Stimulated activated CD8-positive, alpha-beta memory T cell treated with anti-CD3 and anti-CD28 coated beads, Interleukin-4, amount 100 ng/mL, for 1 hour (primary cell): ENCODE results near the gene CDC42EP5.

Experiments
- DNase-seq, 2 donors: peaks; one replicate each; pipeline ENCODE4 v3.0.0-alpha.2; 2020; ENCODE audit warnings: low read depth in 2 of 2, low spot score in 1 of 2

CDC42EP5 gene

DNA sequence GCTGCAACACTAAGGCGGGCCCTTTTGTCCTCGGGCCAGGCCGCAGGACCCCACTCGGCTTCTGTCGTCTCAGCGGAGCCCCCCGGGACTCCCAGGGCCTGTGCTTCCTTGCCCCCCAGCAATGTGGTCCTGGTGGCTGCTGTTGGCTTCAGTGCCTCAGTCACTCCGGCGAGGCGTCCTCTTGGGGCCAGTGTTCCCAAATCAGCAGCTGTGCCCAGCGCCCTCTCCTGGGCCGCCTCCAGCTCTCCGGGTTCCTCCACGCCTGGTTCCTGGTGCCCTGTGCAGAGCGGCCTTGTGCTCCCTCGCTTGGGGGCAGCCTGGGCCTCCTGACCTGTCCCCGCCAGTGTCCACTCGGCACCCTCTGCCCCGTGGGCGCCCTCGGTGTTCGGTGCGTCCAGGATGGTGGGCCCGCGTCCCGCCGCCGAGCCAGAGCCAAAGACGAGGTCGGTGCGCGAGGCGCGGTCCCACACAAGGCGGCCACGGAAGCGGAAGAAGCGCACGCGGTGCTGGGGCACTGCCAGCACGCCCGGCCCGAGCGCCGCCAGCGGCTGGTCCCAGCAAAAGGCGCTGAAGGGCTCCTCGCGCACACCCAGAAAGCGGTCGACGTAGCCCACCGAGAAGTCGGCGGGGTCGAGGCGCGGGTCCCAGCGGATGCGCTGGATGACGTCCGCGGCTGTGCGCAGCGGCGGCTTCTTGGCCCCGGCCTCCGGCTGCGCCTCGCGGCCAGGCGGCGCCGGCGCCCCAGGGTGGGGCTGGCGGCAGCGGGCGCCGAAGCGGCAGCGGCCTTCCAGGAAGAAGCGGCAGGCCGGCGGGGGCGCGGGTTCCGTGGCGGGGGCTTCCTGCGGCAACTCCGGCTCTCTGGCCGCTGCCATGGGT, 10.2 kb downstream of the CDC42EP5 start:
- peak; percentile 31 to 32 for DNase-seq

GRCh38 chr19:54462047-54462654, 10.9 kb downstream of the CDC42EP5 start:
- DNase-seq = no peak

GRCh38 chr19:54461613-54462012, 11.5 kb downstream of the CDC42EP5 start:
- no peak for DNase-seq

DNA sequence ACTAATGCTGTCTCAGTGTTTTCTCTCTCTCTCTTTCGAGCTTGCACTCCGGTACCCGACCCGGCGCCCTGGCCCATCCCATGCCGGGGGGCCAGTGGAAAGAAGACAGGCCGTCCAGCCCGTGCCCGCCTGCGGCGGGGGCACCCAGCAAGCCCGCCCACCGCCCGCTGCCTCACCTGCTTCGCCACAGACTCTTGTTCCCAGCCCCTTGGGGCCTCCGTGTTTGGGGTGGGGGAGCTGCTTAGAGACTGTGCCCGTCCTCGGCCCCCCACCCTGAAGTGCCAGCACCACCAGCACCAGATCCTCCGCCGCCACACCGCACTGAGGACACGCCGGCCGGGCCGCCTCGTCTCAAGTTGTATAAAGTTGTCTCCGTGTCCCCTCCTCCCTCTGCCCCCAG, 11.9 kb downstream of the CDC42EP5 start:
- no peak for DNase-seq

- DNase-seq = no peak
These were observed 12.7 kb downstream of the CDC42EP5 start for GRCh38 chr19:54460230-54461005.

GRCh38 chr19:54459282-54460229, 13.5 kb downstream of the CDC42EP5 start:
- DNase-seq = no peak

DNA sequence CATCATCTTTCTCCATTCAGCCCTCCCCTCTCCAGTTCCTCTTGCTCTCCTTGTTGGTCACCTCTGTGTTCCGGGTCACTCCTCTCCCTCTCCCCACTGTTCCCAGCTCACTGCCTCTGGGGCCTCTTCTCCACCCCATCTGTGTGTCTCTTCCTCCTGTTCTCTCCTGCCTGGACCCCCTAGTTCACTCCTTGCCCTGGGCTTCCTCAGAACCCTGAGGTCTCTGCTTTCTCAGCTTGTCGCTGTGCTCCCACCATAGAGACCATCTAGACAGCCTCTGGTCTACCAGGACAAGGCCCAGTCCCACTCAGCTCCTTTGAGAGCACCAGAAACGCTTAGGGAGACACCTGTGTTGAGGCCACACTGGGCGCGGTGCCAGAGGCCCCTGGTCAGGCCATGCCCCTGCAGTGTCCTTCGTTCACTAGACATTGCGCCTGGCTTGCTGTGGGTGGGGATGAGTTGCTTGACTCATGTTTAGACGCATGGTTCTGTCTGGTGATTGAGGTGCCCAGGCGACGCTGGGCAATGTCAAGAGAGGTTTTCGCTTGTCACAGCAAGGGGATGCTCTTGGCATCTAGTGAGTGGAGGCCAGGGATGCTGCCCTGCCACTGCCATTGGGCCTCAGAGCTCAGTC, 14.3 kb downstream of the CDC42EP5 start:
- DNase-seq = no peak

DNA sequence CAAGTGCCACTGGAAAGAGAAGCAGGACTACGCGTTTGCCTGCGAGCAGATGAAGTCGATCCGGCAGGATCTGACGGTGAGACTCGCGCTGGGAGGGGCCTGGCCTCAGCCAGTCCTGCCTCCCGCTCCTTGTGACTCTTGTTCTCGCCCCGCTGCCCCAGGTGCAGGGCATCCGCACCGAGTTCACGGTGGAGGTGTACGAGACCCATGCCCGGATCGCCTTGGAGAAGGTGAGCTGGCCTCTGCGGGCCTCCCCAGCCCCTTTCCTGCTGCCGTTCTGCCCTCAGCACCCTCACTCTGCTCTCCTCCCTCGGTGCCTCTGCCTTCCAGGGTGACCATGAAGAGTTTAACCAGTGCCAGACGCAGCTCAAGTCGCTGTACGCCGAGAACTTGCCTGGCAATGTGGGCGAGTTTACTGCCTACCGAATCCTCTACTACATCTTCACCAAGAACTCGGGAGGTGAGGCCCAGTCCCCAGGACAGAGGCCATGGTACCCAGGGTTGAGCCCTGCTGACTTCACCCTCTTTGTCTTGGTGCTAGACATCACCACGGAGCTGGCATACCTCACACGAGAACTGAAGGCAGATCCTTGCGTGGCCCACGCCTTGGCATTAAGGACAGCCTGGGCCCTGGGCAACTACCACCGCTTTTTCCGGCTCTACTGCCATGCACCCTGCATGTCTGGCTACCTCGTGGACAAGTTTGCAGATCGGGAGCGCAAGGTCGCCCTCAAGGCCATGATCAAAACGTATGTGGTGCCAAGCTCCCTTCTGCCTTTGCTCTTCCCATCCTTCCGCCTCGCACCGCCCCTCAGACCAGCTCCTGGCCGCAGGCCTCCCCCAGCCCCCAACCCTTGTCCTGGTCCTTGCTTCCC, 15.1 kb downstream of the CDC42EP5 start:
- no peak for DNase-seq

- no peak for DNase-seq
These were observed 16.4 kb downstream of the CDC42EP5 start for GRCh38 chr19:54456423-54457373.

GRCh38 chr19:54455786-54456422, 17.2 kb downstream of the CDC42EP5 start:
- no peak for DNase-seq

DNA sequence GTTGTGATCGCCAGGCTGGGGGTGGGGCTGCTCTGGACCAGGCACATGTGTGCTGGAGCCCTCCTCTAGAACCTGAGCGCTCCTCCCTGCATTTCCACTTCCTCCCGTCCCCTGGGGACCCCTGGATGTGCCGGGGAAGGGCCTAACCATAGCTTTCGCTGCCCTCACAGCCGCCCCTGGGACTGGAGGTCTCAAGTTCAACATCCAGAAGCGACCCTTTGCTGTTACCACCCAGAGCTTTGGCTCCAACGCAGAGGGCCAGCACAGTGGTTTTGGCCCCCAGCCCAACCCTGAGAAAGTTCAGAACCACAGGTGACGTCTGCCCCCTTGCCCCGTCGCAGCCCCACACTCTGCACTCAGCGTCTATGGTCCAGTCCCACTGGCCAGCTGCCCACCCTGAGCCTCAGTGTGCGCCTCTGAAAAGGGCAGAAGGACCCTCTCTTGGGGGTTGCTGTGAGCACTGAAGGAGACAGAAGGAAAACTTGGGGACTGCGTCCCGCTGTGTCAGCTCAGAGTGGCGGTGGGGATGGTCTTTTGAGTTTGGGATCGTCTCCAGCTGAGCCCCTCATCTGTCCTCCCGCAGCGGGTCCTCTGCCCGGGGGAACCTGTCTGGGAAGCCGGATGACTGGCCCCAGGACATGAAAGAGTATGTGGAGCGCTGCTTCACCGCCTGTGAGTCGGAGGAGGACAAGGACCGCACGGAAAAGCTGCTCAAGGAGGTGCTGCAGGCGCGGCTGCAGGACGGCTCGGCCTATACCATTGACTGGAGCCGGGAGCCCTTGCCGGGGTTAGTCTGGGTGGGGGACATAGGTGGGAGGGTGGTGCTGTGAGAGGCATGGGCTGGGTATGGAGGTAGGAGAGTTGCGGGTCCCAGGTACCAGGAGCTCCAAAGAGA, 18.1 kb downstream of the CDC42EP5 start:
- no peak for DNase-seq

- DNase-seq = no peak
These were observed 18.9 kb downstream of the CDC42EP5 start for GRCh38 chr19:54453921-54454780.

DNA sequence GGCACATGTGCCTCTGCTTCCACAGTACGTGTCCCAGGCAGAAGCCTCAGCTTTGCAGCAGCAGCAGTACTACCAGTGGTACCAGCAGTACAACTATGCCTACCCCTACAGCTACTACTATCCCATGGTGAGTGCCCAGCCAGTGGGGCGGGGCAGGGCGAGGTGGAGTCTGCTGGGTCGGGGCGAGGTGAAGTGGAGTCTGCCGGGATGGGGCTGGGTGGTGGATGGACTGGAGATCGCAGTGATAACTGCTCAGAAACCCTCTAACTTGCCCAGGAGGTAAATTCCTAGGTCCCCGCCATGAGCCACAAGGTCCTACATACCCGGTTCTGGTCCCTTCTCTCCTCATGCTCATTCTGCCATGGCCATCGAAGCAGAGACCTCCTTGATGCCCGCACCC, 20.5 kb downstream of the CDC42EP5 start:
- no peak for DNase-seq

DNA sequence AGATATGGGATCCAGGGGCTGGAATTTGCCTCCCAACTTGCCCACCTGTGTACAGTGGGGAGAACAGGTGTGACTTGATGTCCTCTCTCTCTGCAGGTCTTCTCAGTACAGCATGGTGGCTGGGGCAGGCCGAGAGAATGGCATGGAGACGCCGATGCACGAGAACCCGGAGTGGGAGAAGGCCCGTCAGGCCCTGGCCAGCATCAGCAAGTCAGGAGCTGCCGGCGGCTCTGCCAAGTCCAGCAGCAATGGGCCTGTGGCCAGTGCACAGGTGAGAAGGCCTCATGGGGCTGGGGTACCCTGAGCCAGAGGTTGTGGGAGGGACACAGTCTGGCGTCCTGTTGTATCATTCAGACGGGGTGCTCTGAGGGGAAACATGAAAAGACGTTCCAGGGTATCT, 21.1 kb downstream of the CDC42EP5 start:
- DNase-seq = no peak

- no peak for DNase-seq
These were observed 21.7 kb downstream of the CDC42EP5 start for GRCh38 chr19:54451331-54451871.

- peak in 1 of 2 donors; percentile 16 for DNase-seq
These were observed 23.4 kb downstream of the CDC42EP5 start for GRCh38 chr19:54449701-54450069.
